ENCODE measurements around the gene GRID1. TPM values are rescaled to one million over a fixed set of nuclear protein-coding genes. Genes with fewer than 3 reads are reported as not detected.

Gene GRID1
- total and polyA plus RNA-seq, 2 donors = 2.4 to 3.9 TPM

DNA sequence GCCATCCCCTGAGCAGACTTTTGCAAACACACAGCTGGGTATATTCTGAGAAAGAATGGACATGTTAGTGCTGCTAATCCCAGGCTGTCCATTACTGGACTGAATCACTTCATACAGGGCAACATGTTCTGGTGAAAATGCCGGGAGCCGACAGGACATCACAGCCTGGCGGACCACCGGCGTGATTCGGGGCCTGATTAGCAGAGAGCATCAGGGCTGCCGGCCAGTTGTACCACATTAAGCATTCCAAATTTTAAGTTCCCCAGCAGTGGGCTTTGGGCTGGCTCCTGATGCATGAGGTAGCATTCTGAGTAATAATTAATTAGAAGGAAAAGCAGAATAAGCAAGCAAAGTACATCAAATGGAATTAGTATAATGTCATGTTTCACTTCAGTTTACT, 229.0 kb downstream of the GRID1 start:
- 74% methylated on average over 7 of the region's 7 CpGs for WGBS
- Histone ChIP-seq H3K36me3 (ENCODE audit: insufficient read depth) (no peaks in the 10 kb centered on the region), H3K27ac (ENCODE audit: low read depth) (no peak overlapping the region), H3K4me3 (ENCODE audit: low read depth, low read length) (no peak overlapping the region), H3K4me1 (ENCODE audit: insufficient read depth) (no peaks in the 10 kb centered on the region)
- no peak for DNase-seq (ENCODE audit: extremely low spot score)

DNA sequence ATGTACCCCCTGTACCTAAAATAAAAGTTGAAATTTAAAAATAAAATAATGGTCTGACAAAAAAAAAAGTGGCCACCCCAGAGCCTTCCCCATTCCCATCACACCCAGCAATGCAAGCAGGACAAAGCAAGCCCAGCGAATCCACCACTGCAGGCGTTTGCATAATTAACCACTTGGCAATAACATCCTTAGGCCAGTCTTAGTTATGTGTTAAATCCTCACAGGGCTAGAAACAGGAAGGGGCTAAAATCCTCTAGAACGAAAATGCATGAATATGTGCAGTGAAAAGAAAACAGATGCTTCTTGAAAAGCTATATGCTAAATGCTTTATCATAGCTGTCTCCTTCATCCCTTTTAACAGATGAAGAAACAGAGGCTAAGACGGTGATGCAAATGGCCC, 229.7 kb downstream of the GRID1 start:
- no peaks in the 10 kb centered on the region for H3K4me1 ChIP-seq (ENCODE audit: insufficient read depth)
- DNase-seq (ENCODE audit: extremely low spot score) = no peak
- no peak overlapping the region for H3K27ac ChIP-seq (ENCODE audit: low read depth)
- no peaks in the 10 kb centered on the region for H3K36me3 ChIP-seq (ENCODE audit: insufficient read depth)
- WGBS = 71% methylated on average over 4 of the region's 4 CpGs
- H3K4me3 ChIP-seq (ENCODE audit: low read depth, low read length) = no peak overlapping the region

DNA sequence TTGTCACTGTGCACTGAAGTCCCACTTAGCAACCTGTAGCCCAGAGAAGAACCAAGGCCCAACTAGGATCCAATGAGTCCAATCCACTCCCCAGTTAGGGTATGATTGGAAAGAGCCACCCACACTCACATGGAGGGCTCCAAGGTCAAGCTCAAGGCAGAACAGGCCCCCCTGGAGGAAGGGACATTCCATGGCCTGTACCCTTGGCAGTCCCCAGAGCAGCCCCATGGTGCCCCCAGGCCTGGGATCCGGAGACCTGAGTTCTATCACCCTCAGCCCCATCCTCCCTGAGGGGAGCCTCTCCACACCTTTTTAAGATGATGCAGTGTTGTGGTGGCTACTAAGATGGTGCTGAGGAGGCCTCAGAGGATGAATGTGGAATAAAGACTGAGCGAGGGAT, 231.4 kb downstream of the GRID1 start:
- Histone ChIP-seq H3K4me1 (ENCODE audit: insufficient read depth) (no peaks in the 10 kb centered on the region), H3K27ac (ENCODE audit: low read depth) (no peak overlapping the region), H3K36me3 (ENCODE audit: insufficient read depth) (no peaks in the 10 kb centered on the region), H3K4me3 (ENCODE audit: low read depth, low read length) (no peak overlapping the region)
- DNase-seq (ENCODE audit: extremely low spot score) = no peak
- WGBS = 89% methylated on average over 2 of the region's 2 CpGs

DNA sequence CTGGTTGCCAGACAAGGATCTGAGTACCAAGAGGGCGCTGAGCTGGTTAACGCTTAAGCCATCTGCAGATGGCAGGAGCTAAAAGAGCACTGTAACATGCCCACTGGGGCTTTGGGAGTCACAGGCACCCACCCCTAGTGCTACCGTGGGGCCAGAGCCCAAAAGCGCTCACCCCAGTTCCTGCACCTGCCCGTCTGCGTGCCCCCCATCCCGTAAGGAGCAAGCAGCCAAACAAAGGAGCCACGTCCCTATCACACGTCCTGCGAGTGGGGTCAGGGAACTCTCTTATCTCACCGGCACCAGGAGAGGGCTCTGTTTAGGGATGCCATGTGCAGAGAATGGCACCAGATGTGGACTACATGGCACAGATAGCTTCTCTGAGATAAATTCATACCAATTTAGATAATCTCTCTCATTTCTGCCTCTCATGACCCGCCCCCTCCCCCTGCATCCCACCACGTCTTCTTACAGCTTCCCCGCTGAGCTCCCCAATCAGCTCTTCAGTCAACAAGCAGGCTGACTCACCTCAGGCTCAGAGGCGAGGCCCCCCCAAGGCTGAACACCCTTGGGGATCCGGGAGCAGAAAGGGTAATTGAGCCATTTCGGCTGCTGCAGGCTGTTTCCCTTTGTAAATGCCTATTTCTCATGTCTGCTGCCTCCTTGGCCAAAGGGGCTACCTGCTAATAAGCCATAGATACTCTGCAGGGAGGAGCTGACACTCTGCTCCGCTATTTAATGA, 235.7 kb downstream of the GRID1 start:
- Histone ChIP-seq H3K4me1 (ENCODE audit: insufficient read depth) (no peaks in the 10 kb centered on the region), H3K27ac (ENCODE audit: low read depth) (no peak overlapping the region), H3K36me3 (ENCODE audit: insufficient read depth) (no peaks in the 10 kb centered on the region), H3K4me3 (ENCODE audit: low read depth, low read length) (no peak overlapping the region)
- WGBS = 89% methylated on average over 18 of the region's 18 CpGs
- DNase-seq (ENCODE audit: extremely low spot score) = no peak

DNA sequence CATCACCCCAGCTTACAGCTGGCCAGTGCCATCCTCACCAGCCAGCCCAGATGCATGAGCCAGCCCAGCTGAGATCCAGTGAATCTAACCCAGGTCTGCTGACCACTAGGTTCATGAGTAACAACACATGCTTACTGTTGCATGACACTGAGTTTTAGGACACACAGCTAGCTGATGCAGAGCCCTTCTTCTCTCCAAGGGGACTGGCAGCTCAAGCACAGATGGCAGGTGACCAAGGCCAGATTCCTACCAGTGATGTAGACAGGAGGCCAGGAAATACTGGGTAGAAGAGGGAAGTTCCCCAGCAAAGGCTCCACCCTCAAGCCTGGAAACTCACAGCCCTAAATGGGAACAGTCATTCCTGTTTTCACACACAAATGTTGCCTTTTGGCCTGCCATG, 236.6 kb downstream of the GRID1 start:
- no peak overlapping the region for H3K4me3 ChIP-seq (ENCODE audit: low read depth, low read length)
- no peak for DNase-seq (ENCODE audit: extremely low spot score)
- H3K27ac ChIP-seq (ENCODE audit: low read depth) = no peak overlapping the region
- H3K36me3 ChIP-seq (ENCODE audit: insufficient read depth) = no peaks in the 10 kb centered on the region
- H3K4me1 ChIP-seq (ENCODE audit: insufficient read depth) = no peaks in the 10 kb centered on the region

DNA sequence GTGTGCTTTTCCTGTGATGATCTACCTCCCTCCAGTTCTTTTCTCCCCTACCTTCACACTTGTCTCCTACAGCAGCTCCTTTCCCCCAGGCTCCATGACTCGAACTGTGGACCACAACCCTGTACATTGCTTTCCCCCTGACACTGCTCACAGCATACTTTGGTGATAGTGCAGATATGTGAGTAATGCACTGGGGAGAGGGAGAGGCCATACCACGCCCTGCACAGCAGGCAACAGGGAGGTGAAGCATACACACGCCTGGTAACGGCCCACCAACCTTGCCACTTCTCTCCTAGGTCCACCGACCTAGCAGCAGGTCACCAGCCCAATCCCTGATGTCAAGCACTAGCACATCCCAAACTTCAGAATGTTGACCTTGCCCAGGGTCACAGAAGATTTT, 238.2 kb downstream of the GRID1 start:
- no peak overlapping the region for H3K4me3 ChIP-seq (ENCODE audit: low read depth, low read length)
- no peaks in the 10 kb centered on the region for H3K36me3 ChIP-seq (ENCODE audit: insufficient read depth)
- 71% methylated on average over 5 of the region's 5 CpGs for WGBS
- no peak for DNase-seq (ENCODE audit: extremely low spot score)
- H3K4me1 ChIP-seq (ENCODE audit: insufficient read depth) = no peaks in the 10 kb centered on the region
- no peak overlapping the region for H3K27ac ChIP-seq (ENCODE audit: low read depth)

DNA sequence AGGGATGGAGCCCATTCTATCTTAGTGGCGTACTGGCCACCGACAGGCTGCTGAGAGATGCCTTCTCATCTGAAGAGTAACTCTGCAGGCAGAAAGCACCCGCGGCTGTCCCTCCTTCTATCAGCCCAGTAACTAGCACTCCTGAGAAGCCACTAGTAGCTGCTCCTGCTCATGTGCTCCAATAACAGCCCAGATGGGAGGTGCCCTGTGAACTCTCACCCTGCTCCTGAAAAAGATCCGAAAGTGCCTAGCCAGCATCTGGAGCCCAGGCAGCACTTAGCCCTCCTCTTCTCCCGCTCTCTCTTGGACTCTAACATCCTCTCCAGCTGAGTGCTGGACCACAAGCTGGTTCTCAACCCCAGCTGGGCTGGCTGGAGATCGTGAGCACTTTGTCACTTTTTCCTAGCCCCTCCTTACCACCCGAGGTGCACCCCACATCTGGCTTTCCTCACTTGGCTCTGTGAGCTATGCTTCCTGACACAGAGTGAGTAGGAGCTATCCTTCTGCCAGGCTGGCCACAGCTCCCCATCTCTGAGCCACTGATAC, 239.2 kb downstream of the GRID1 start:
- 61% methylated on average over 8 of the region's 8 CpGs for WGBS
- DNase-seq (ENCODE audit: extremely low spot score) = no peak
- Histone ChIP-seq H3K36me3 (ENCODE audit: insufficient read depth) (no peaks in the 10 kb centered on the region), H3K27ac (ENCODE audit: low read depth) (no peak overlapping the region), H3K4me3 (ENCODE audit: low read depth, low read length) (no peak overlapping the region), H3K4me1 (ENCODE audit: insufficient read depth) (no peaks in the 10 kb centered on the region)

DNA sequence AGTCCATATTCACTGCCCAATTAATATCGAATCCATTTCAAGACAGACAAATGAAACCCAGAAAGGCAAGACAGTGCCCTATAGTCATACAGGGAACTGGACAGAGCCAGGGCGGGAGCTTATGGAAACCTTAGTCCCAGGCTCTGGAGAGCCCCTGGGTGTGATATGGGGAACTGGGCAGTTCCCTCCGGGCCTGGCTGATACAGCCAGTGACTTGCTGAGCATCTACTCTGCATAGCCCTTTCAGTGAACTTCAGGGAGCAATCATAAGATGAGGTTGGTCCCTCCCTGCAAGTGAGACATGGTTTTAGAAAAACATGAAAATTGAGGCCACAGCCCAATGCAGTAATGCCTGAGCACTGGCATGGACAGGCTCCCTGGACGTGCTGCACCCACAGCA, 241.9 kb downstream of the GRID1 start:
- H3K4me1 ChIP-seq (ENCODE audit: insufficient read depth) = no peaks in the 10 kb centered on the region
- 83% methylated on average over 4 of the region's 4 CpGs for WGBS
- H3K36me3 ChIP-seq (ENCODE audit: insufficient read depth) = no peaks in the 10 kb centered on the region
- H3K27ac ChIP-seq (ENCODE audit: low read depth) = no peak overlapping the region
- H3K4me3 ChIP-seq (ENCODE audit: low read depth, low read length) = no peak overlapping the region
- no peak for DNase-seq (ENCODE audit: extremely low spot score)

DNA sequence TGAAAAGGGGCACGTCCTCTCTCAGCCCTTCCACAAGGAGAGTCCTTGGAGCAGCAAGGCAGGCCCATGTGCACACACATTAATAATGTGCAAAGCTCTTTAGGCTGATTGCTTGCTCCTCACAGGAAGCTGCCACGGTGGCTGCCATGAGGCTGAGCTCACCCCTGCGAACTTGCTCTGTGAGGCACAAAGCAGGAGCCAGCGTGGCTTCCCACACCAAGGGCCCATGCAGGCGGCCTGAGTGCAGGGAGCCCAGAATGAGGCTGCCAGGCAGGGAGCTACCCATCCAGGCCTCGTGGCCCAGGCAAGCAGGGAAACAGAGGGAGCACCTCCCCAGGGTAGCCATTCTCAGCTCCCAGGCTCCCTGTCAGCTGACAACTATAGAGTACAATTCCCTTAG, 242.9 kb downstream of the GRID1 start:
- Histone ChIP-seq H3K36me3 (ENCODE audit: insufficient read depth) (no peaks in the 10 kb centered on the region), H3K4me1 (ENCODE audit: insufficient read depth) (no peaks in the 10 kb centered on the region), H3K27ac (ENCODE audit: low read depth) (no peak overlapping the region), H3K4me3 (ENCODE audit: low read depth, low read length) (no peak overlapping the region)
- WGBS = 62% methylated on average over 6 of the region's 6 CpGs
- no peak for DNase-seq (ENCODE audit: extremely low spot score)

DNA sequence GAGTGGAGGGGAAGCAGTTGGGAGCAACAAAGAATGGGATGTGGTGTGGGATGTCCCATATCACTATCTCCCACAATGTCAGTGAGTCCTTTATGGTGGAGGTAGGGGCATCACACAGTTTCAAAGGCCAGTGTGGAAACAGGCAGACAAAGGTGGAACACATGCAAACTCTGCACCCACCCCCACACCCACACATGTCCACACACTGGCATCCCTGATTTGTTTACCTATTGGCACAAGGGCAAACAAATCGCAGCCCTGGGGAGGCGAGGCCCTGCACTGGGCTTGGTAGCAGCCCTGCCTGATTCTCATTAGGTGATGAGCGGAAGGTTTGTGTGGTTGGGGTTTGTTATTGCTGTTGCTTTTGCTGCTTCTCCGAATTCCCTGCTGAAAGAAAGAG, 243.3 kb downstream of the GRID1 start:
- H3K27ac ChIP-seq (ENCODE audit: low read depth) = no peak overlapping the region
- no peak overlapping the region for H3K4me3 ChIP-seq (ENCODE audit: low read depth, low read length)
- H3K4me1 ChIP-seq (ENCODE audit: insufficient read depth) = no peaks in the 10 kb centered on the region
- no peak for DNase-seq (ENCODE audit: extremely low spot score)
- WGBS = 80% methylated on average over 4 of the region's 4 CpGs
- no peaks in the 10 kb centered on the region for H3K36me3 ChIP-seq (ENCODE audit: insufficient read depth)

DNA sequence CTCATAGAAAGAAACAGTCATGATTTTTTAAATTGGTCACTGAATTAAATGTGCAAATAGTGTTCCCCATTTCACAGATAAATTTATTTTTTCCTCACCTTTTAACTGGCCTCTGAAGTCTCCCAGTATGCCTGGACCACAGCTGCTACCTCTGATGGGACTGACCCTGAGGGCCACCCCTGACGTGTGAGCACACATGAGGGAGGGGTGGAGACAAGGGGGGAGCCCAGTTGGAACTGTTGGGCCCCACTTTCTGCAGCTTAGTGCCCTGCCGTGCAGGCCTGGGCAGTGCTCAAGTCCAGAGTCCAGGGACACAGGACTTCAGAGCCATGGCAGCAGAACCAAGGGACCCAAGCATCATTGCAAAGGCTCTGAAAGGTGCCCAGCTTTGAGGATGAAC, 243.9 kb downstream of the GRID1 start:
- WGBS = 64% methylated on average over 2 of the region's 2 CpGs
- Histone ChIP-seq H3K36me3 (ENCODE audit: insufficient read depth) (no peaks in the 10 kb centered on the region), H3K4me3 (ENCODE audit: low read depth, low read length) (no peak overlapping the region), H3K4me1 (ENCODE audit: insufficient read depth) (no peaks in the 10 kb centered on the region), H3K27ac (ENCODE audit: low read depth) (no peak overlapping the region)
- no peak for DNase-seq (ENCODE audit: extremely low spot score)

DNA sequence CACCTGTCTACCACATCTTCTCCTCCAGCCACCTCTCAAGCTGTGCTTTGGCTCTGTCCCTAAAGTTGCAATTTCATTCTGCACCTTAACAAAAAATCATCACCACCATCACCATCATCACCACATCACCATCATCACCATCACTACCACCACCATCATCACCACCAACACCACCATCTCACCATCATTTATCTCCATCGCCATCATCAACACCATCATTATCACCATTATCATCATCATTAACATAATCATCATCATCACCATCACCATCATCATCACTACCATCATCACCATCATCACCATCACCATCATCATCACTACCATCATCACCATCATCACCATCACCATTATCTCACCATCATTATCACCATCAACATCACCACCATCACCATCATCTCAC, 245.4 kb downstream of the GRID1 start:
- H3K36me3 ChIP-seq (ENCODE audit: insufficient read depth) = no peaks in the 10 kb centered on the region
- no peak overlapping the region for H3K4me3 ChIP-seq (ENCODE audit: low read depth, low read length)
- H3K4me1 ChIP-seq (ENCODE audit: insufficient read depth) = no peaks in the 10 kb centered on the region
- no peak overlapping the region for H3K27ac ChIP-seq (ENCODE audit: low read depth)
- WGBS = 98% methylated on average over 1 of the region's 1 CpG
- DNase-seq (ENCODE audit: extremely low spot score) = no peak

DNA sequence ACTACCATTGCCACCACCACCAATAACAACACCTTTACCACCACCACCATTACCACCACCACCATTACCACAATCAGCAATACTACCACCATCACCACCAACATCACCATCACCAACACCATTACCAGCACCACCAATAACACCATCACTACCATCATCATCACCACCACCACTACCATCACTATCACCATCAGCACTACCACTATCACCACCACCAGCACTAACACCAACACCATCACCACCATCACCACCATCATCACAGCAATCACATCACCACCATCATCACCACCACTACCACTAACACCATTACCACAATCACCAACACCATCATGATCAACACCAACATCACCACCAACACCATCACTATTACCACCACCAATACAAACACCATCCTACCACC, 249.5 kb downstream of the GRID1 start:
- Histone ChIP-seq H3K4me3 (ENCODE audit: low read depth, low read length) (no peak overlapping the region), H3K36me3 (ENCODE audit: insufficient read depth) (no peaks in the 10 kb centered on the region)

DNA sequence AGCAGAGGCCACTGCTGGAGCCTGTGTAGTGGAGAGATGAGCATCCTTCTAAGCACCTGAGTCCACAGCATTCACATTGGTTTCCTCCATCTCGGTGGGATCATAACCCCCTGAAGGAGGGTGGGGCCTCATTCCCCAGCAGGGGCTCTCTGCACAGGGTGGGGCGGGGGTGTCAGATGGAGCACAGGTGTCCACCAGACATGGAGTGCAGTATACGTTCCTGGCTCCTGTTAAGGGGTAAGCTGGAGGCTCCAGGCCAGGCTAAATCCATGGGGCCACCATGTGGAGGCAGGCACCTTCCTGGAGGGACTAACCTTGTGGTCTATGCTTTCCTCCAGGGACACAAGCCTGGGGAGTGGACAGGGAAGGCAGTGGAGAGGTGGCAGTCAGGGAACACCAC, 252.6 kb downstream of the GRID1 start:
- Histone ChIP-seq H3K27ac (ENCODE audit: low read depth) (no peak overlapping the region), H3K4me1 (ENCODE audit: insufficient read depth) (no peaks in the 10 kb centered on the region), H3K4me3 (ENCODE audit: low read depth, low read length) (no peak overlapping the region), H3K36me3 (ENCODE audit: insufficient read depth) (no peaks in the 10 kb centered on the region)
- 64% methylated on average over 3 of the region's 3 CpGs for WGBS
- DNase-seq (ENCODE audit: extremely low spot score) = no peak

More for the DNA sequence above, 249.5 kb downstream of the GRID1 start:
- no peak for DNase-seq (ENCODE audit: extremely low spot score)
- Histone ChIP-seq H3K4me1 (ENCODE audit: insufficient read depth) (no peaks in the 10 kb centered on the region), H3K27ac (ENCODE audit: low read depth) (no peak overlapping the region)

DNA sequence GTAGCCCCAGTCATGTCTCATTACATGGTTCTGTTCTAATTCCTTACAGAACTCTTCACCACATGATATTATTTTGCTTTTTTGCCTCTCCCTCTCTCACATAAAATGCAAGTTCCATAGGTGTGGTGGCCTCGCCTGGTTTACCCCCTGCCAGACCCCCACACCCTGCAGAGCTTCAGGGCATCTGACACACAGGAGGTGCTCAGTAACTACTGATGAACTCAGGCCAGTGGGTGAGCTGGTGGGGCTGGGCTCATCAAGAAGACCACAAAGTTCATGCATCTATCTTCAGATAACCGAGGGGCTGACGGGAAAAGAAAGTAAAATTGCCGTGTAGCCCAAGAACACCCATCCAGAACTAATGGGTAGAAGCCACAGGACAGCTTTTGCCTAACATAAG, 253.1 kb downstream of the GRID1 start:
- no peak for DNase-seq (ENCODE audit: extremely low spot score)
- H3K36me3 ChIP-seq (ENCODE audit: insufficient read depth) = no peaks in the 10 kb centered on the region
- no peaks in the 10 kb centered on the region for H3K4me1 ChIP-seq (ENCODE audit: insufficient read depth)
- 87% methylated on average over 4 of the region's 4 CpGs for WGBS
- no peak overlapping the region for H3K4me3 ChIP-seq (ENCODE audit: low read depth, low read length)
- H3K27ac ChIP-seq (ENCODE audit: low read depth) = no peak overlapping the region

Measured in urinary bladder (tissue), 4 donors.